Iris pigment epithelial cell (primary cell): ENCODE data around the gene FUOM.
"Not testable (repeated sequence)": the region's sequence is repeated elsewhere in the genome, so short reads cannot be mapped to it uniquely, and the experiment has no call there.

Experiments used
- DNase-seq: peaks from one replicate; pipeline ENCODE4 v3.0.0-alpha.2; 2011; ENCODE audit warnings: low read depth

Gene FUOM

DNA sequence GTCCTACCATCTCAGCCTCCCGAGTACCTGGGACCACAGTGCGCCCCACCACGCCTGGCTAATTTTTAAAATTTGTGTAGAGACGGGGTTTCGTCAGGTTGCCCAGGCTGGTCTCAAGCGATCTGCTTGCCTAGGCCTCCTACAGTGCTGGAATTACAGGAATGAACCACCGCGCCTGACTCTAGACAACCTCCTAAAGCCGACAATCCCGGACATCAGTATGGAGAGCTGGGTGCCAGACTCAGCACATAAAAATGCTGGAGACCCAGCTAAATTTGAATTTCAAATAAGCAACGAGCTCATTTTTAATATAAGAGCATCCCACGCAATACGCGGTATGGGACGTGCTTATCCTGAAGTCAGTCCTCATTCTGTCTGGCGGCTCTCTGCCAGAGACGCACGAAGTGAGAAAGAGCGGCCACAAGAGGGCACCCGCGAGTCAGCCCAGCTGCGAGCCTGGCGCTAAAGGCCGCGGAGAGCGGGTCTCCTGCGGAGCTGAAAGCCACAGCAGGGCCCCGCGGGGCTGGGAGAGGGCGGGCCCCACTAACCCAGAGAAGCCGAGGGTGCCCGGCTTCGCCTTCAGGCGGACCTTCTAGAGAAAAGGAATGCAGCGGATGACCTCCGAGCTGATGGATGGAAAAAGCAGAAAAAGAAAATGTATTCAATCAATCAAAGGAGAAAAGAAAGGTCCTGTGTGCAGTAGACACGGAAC, 28.2 kb downstream of the FUOM start:
- DNase-seq, result peak; percentile 82

DNA sequence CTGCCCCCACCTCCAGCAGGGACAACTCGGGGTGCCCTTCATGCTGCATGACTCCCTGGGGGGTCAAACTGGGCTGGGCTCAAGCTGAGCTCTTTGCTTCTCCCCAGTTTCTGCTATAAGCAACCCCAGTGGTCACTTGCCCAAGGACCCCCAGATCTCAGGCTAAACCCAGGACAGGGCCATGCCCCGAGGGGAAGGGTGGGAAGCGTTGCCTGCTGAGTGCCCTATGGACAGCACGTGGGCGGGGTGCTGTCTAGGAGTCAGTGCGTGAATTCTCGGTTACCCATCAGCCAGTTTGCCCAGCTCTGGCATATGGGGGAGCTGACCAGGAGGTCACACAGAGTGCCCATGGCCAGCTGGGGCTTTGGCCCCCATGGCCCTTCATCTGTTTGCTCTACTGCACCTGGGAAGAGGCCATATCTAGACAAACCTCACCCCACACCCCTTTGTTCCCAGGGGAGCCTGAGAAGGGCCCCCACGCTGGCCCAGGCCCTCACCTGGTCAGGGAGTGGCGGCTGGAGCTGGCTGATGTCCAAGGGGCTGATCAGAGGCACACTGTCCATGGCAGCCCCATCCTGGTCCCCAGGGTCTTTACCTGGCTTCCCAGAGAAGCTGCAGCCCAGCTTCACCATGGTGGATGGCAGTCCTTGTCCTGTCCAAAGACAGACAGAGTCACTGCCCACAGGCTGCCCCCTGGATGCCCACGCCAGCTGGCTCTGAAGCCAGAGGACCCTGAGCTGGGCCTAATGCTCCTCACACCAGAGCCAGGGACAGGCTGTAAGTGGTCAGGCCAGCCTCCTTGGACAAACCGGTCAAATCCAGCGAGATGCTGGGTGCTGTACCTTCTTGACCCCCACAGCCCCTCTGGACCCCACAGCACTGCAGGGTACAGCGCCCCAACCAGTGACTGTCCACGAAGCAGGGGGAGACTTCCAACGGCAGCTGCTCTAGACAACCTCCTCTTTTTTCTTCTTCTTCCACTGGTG, 29.2 kb downstream of the FUOM start:
- DNase-seq, result no peak

DNA sequence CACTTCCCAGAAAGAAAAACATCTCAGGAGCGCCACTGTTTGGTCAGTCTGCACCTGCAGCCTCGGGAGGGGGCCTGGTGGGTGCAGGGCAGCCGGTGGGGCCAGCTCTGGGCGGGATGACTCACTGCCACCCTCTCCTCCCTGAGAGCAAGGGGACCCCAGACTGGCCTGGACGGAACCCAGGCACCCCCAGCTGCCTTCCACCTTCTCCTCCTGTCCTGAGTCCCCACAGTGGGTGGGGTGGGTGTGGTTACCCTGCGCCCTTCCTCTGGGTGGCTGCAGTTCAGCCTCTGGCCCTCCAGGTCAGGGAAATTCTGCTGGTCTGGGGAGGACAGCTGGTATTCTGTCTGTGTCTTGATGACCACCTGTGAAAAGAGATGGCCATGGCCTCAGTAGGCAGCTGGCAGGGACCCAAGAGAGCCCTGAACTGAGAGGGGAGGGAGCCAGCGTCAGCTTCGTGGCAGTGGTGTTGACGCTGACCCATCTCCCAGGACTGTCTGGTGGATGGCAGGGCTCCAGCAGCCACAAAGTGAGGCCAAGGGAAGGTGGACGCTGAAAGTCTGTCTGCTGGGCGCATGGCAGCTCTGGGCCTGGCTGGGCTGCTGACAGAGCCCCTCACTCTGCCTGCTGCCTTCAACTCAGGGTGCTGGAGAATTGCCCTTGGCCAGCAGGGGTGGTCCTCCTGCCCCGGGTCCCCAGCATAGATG, 30.0 kb downstream of the FUOM start:
- DNase-seq, result no peak

DNA sequence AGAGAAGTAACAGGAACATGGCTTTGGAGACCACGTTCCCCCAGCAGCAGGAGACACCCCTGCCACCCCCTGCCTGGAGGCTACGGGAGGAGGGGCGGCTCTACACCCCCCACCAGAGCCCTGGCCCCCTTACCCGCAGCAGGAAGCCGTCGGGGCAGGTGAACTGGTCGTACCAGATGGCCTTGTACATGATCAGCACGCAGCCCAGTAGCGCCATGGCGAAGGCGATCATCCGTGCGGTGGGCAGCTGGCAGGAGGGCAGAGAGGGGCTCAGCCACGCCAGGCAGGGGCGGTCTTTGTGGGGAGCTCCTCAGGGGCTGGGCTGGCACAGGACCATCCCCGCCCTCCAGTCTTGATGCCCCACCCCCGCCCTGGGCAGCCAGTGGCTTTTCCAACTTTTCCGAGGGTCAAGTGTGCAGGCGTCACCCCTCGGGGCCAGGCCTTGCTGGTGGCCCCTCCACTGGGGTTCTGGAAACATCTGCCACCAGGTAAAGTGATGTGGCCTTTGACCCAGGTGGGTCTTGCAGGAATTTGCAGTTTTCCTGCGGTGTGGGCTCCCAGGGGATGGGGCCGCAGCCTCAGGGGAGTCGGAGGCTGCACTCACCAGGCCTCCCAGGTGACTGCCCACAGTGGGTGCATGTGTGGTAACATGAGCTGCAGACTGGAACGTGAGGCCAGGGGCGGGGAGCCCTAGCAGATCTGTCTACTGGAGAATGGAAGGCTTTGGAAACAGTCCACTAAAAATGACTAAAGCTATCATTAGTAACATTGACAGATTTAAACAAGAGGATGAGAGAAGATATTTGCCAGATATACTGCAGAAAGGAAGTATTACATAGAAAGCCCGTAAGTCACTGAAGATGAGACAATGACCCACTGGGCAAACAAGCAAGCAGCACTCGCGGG, 30.8 kb downstream of the FUOM start:
- DNase-seq, result peak; percentile 36

DNA sequence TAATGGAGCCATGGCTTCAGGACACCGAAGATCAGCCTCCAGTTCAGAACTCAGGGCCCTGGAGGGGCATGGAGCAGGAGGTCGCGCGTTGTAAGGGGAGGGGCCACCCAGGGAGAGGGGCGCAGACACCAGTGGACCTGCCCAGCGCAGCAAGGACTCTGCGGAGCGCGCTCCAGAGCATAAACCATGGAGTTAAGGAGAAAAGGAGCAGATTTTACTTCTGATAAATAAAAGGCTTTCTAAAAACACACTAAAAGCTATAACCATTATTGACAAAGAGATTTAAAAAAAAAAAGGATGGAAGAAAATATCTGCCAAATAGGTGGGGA, 31.6 kb downstream of the FUOM start:
- no peak for DNase-seq

DNA sequence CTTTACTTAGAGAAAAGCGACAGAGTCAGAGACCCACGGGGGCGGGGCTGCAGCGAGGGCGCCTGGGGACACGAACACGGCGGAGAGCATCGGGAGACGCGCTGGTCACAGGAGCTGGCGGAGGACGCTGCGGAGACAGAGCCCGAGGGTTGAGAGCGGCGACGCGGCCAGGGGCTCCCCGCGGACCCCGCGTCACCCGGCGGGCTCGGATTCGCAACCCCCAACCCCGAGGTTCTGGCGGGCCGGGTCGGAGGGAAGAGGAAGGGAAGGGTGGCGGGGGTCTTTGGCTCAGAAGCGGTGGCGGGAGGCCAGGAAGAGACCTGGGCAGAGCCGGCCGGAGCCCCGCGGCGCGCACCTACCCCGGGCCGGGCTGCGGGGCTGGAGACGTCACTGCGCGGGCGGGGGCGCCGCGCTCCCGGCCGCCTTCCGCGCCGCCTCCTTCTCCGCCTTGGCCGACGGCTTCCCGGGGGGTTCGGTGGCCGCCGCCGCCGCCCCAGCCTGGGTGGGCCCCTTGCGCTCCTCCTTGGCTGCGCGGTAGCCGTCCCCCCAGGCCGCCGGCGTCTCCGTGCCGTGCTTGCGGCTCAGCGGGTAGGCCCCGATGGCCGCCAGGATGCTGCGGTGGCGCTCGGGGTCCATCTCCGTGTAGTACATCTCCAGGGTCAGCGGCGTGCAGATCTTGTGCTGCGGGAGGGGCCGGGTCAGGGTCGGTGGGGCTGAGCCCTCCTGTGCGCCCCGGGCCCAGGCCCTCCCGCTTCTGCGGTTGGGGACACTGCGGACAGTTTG, 32.2 kb downstream of the FUOM start:
- no peak for DNase-seq

DNA sequence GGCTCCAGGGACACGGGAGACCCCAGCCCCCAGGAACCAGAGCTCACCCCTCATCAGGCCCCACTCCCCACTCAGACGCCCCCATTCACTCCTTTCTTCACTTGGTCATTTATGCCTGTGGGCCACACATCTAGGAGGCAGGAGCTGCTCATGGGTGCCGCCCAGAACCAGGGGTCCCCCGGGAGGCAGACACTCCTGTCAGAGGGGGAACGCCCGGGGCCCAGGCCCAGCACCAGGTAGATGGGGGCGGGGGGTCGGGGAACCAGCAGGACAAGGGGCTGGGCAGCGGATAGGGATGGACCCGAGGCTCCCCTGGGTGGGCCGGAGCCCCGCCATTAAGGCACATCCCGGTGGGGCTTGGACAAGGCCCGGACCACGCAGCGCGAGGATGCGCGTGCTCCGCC, 33.0 kb downstream of the FUOM start:
- DNase-seq, result no peak

DNA sequence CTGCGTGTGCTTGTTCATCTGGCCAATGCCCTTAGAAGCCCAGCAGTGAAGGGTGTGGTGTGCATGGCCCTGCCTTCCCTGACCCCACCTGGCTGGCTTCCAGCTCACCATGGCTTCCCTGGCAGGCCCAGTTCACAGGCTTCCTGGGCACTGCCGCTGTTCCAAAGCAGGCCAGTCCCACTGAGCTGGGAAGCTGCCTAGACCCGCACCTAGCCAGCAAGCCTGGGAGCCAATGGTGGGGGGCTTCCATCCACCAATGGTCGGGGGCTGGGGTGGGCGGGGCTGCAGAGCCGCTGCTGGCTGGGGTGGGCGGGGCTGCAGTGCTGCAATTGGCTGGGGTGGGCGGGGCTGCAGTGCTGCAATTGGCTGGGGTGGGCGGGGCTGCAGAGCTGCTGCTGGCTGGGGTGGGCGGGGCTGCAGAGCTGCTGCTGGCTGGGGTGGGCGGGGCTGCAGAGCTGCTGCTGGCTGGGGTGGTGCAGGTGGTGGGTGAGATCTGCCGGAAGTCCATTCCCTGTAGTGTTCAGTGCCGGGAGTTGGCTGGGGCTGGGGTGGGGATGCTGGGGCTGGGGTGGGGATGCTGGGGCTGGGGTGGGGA, 33.5 kb downstream of the FUOM start:
- DNase-seq, result peak; percentile 66

DNA sequence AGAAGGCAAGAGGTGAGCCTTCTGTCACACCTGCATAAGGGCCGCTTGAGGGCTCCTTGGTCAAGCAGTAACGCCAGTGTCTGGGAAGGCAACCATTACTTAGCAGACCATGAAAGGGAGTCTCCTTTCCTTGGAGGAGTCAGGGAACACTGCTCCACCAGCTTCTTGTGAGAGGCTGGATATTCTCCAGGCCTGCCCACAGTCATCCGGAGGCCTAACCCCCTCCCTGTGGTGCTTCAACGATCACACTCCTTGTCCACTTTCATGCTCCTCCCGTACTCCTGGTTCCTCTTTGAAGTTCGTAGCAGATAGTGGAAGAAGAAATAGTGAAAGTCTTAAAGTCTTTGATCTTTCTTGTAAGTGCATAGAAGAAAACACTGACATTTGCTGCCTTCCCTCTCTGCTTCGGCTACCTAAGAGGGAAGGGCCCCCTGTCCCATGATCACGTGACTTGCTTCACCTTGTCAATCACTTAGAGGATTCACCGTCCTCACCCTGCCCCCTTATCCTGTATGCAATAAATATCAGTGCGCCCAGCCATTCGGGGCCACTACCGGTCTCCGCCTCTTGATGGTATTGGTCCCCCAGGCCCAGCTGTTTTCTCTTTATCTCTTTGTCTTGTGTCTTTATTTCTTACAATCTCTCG, 35.6 kb downstream of the FUOM start:
- DNase-seq, result not testable (repeated sequence)

DNA sequence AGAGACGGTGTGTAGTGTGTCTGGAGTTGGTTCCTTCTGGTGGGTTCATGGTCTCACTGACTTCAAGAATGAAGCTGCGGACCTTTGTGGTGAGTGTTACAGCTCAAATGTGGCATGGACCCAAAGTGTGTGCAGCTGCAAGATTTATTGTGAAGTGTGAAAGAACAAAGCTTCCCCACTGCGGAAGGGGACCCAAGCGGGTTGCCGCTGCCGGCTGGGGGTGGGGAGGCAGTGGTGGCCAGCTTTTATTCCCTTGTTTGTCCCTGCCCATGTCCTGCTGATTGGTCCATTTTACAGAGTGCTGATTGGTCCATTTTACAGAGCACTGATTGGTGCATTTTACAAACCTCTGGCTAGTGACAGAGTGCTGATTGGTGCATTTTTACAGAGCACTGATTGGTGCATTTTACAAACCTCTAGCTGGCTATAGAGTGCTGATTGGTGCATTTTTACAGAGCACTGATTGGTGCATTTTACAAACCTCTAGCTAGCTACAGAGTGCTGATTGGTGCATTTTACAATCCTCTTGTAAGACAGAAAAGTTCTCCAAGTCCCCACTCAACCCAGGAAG, 36.9 kb downstream of the FUOM start:
- DNase-seq, result not testable (repeated sequence)

DNA sequence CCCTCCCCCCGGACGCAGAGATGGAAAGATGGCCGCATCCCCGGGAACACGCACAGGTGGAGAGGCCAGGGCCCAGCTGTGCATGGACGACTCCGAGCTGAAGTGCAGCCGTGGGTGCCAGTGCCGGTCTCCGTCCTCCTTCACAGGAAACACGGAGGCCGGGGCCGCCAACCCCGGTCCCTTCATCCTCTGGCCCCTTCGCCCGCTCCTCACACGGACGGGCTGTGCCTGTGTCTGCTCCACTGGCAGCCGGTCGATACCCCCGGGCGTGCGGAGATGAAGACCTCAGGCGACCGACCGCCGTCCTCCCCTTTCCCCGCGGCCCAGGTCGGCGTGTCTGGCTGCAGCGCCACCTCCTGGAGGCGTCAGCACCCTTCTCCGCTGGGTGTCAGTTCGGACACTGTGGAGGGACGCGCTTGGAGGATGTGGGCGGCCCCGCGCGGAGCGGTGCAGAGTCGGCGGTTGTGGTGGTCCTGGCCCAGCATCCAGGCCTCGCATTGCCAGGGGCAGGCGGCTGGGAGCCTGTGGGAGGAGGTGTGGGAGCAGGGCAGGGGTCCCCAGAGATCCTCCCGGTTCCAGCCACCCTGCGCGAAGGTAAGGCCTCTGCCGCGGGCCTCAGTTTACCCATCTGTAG, 39.2 kb downstream of the FUOM start:
- DNase-seq, result peak; percentile 55

DNA sequence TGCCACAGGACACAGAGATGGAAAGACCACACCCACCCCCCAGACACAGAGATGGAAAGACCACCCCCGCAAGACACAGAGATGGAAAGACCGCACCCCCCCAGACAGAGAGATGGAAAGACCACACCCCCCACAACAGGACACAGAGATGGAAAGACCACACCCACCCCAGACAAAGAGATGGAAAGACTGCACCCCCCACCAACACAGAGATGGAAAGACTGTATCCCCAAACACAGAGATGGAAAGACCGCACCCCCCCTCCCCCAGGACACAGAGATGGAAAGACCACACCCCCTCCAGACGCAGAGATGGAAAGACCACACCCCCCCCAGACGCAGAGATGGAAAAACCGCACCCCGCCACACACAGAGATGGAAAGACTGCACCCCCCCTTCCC, 41.1 kb downstream of the FUOM start:
- DNase-seq, result no peak

DNA sequence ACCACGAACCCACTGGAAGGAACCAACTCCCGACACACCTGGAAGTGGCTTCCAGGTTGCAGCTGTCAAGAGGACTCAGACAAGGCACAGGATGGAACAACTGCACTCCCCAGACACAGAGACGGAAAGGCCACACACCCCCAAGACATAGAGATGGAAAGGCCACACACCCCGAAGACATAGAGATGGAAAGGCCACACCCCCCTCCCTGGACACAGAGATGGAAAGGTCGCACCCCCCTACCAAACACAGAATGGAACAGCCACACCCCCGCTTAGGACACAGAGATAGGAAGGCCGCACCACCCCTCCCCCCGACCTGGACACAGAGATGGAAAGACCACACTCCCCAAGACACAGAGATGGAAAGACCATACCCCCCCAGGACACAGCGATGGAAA, 41.6 kb downstream of the FUOM start:
- DNase-seq, result no peak

DNA sequence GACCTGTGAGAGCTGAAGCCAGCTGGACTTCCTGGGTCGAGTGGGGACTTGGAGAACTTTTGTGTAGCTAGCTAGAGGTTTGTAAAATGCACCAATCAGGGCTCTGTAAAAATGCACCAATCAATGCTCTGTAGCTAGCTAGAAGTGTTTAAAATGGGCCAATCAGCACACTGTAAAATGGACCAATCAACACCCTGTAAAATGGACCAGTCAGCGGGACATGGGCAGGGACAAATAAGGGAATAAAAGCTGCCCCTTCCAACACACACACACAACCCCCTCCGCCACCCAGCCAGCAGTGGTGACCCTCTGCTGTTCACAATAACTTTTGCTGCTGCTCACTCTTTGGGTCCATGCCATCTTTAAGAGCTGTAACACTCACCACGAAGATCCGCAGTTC, 42.0 kb downstream of the FUOM start:
- DNase-seq, result no peak

DNA sequence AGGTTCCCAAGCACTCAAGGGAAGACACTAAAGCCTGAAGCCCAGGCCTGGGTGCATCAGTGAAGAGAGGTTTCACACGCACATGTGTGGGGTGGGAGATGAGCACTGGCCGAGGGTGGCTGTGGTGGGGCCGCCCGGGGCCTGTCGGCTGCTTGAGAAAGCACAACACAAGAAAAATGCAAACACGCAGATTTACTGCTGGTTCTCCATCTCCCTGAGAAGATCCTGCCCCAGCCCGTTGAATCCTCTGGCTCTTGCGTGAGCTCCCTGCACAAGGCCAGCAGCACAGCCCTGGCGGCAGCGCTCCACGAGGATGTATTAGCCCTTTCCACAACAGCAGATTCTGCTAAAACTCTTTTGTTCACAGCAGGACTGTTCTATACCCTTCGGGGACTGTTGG, 42.9 kb downstream of the FUOM start:
- no peak for DNase-seq

DNA sequence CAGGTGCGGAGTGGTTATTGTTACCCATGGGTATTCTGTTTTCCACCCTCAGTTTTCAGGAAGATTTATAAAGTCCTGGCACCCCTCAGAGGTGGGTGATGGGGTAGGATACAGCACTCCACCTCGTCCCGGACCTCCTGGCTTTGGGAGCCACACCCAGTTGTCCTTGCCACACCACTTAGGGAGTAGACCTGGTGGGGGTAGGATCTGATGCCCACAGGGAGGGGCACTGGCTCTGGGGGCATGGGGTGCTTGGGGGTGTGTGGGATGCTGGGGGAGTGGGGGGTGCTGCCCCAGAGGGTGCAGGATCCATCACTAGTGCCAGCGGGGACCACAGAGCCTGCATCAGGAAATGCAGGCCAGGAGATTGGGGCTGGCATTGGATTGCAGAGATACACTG, 44.6 kb downstream of the FUOM start:
- no peak for DNase-seq

DNA sequence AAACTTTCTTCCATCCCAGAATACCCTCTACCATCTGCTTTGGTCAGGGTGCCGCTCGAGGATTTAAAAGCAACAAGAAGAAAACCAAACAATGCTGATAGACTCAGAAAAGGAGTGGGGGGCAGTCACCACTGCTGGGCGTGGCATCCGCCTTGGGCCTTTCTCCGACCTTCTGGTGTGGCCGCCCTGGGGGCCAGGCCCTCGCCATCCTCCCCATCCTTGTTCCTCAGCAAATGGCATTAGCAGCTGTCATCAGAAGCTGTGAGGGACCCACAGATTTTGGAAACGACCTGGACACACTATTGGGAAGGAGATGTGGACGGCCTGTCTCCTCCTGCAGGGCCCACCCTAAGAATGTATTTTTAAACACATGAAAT, 45.1 kb downstream of the FUOM start:
- no peak for DNase-seq

DNA sequence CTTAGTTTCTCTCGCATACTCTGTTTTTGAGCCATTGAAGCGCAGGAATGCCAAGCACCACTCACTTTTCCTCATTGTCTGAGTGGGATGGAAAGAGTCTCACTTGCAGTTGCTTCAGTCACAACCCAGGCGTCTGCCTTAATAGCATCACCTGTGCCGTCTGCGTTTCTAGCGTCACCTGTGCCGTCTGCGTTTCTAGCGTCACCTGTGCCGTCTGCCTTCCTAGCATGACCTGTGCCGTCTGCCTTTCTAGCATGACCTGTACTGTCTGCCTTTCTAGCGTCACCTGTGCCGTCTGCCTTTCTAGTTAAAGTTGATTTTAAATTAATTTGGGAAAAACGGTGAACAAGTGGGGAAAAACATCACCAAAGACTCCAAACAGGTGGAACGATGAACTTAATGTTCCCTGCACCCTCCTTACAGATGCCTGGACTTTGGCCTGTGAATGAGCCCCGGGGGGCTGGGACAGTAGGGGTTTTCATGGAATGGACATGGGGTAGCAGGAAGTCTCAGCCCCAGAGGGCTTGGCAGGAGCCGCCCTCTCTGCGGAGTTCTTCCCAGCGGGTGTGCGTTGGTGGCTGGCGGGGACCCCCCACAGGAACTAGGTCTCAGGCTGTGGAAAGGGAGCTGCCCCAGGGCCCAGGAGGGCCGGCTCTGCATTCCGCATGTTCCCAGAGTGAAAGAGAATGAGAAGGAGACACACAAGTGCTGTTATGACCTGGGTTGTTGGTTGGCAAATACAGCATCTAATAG, 45.6 kb downstream of the FUOM start:
- no peak for DNase-seq

DNA sequence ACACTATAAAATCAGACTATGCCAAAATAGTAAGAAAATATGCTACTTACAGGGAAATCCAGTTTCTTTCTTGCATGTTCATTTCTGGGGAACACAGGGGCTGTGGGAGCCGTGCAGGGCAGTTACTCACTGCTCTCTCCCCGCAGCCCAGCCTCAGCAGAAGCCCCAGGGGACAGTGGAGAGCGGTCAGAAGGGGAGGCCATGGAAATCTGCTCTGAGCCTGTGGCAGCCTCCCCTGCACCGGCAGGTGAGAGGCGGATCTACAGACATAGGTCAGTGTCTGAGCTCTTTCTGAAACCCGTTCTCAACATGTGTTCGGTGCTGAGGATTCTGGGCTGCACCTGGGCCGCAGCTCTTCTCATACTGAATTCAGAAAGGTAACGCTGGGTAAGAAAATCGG, 46.2 kb downstream of the FUOM start:
- DNase-seq, result no peak
